Mucosa of descending colon (tissue), 3 donors: ENCODE data around the gene MTMR4. TPM values are rescaled to one million over a fixed set of nuclear protein-coding genes. Genes with fewer than 3 reads are reported as not detected.
A peak's percentile ranks its signal among the peaks of the same experiment; 100 is the strongest.

Experiments
- ATAC-seq: fragments of 200-7000 bp; cut with Tn5 transposase; one replicate; pipeline ENCODE4 v1.9.1; 2020; ENCODE audit warnings: mild to moderate bottlenecking, moderate library complexity
- DNase-seq, 3 donors: peaks; one replicate each; pipeline ENCODE4 v3.0.0-alpha.2; 2020
- H3K36me3 ChIP-seq: fragments of 200-600 bp; one replicate; pipeline ENCODE4 v1.8.0; 2021; ENCODE audit warnings: low read depth, mild to moderate bottlenecking
- H3K4me1 ChIP-seq: fragments of 200-600 bp; one replicate; pipeline ENCODE4 v1.8.0; 2021; ENCODE audit warnings: low read depth, mild to moderate bottlenecking
- H3K4me3 ChIP-seq: fragments of 200-600 bp; one replicate; pipeline ENCODE4 v1.8.0; 2021; ENCODE audit warnings: mild to moderate bottlenecking
- H3K9me3 ChIP-seq: fragments of 200-600 bp; one replicate; pipeline ENCODE4 v1.8.0; 2021; ENCODE audit warnings: mild to moderate bottlenecking
- intact Hi-C, 2 donors: fragments of 100-400 bp; cut with DNase I in 1 of 2; cut with micrococcal nuclease in 1 of 2; formaldehyde crosslinking; loops; one replicate each; pipeline versions ENCODE4 v1.11.0 to v1.11.1; 2022; cut with DNase I, micrococcal nuclease
- total RNA-seq, 3 donors: library from RNA; stranded (reverse); fragmentation: NEBNext Ultra II Directional in 2 of 3; extraction: Animal tissue kit (Norgen Biotek cat#: 25700) in 2 of 3; gene quantifications; one replicate each; pipeline versions ENCODE4 v1.2.1 to v1.2.4, GENCODE V29; 2021 to 2023
- TF ChIP-seq, protein P1 (sequence below): fragments of 200-600 bp; IDR thresholded peaks from one replicate; pipeline ENCODE4 v1.8.0; 2022; ENCODE audit warnings: antibody characterized with exemption, mild to moderate bottlenecking
- donor health status: DM: no; HTN: no; CAD: no; lungs with moderate emphysema.
- donor health status: DM: no; HTN: no; CAD: no.
- donor health status: DM: no; HTN: yes; CAD: no.

The MTMR4 gene
- total RNA-seq, 3 donors from 2014 or later = 38.9 to 61.9 (median 47.3) TPM

DNA sequence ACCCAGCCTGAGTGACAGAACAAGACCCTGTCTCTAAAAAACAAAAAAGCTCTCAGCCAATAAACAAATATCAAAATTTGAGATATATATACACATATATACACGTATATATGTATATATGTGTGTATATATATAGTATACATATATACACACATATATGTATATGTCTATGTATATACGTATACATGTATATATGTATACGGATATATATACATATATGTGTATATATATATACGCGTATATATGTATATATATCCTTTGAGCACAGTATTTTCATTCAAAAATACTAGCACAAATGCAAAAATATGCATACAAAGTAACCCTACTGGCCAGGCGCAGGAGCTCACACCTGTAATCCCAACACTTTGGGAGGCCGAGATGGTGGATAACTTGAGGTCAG lies 13.0 kb downstream of the MTMR4 start:
- TF ChIP-seq, protein P1, sequence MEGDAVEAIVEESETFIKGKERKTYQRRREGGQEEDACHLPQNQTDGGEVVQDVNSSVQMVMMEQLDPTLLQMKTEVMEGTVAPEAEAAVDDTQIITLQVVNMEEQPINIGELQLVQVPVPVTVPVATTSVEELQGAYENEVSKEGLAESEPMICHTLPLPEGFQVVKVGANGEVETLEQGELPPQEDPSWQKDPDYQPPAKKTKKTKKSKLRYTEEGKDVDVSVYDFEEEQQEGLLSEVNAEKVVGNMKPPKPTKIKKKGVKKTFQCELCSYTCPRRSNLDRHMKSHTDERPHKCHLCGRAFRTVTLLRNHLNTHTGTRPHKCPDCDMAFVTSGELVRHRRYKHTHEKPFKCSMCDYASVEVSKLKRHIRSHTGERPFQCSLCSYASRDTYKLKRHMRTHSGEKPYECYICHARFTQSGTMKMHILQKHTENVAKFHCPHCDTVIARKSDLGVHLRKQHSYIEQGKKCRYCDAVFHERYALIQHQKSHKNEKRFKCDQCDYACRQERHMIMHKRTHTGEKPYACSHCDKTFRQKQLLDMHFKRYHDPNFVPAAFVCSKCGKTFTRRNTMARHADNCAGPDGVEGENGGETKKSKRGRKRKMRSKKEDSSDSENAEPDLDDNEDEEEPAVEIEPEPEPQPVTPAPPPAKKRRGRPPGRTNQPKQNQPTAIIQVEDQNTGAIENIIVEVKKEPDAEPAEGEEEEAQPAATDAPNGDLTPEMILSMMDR = no peak
- no peak for ATAC-seq
- no peaks in the 10 kb centered on the region for H3K9me3 ChIP-seq
- H3K4me3 ChIP-seq = no peak overlapping the region
- no peaks in the 10 kb centered on the region for H3K4me1 ChIP-seq
- no peak for DNase-seq
- intact Hi-C loops = no loop called here
- peaks cover 11% of the 10 kb centered on the region for H3K36me3 ChIP-seq

DNA sequence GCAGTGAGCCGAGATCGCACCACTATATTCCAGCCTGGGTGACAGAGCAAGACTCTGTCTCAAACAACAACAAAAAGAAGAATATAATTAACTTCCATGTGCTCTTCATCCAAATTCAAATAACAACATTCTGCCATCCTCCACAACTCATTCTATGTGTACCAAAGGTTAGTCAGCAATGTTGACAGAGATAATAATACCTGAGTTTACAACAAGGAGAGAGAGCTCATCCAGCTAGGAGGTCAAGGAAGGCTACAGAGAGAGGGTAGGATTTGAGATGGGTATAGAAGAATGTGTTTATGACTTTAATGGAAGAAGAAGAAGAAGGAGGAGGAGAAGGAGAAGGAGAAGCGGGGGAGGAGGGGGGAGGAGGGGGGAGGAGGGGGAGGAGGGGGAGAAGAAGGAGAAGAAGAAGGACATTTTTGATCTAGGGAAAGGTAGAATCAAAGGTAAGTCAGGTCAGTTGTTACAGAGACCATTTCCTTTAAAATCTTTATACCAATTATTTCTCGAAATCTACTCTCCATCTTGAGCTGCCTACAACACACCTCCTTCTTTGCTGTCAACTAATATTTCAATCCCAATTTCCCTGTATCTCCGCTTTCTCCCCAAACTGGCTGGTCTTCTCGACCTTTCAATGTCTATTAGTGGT lies 16.1 kb downstream of the MTMR4 start:
- DNase-seq (no peak), ATAC-seq (peak; percentile 16)
- H3K4me3 ChIP-seq = no peak overlapping the region
- intact Hi-C loops = no loop called here
- H3K36me3 ChIP-seq = peaks cover 12% of the 10 kb centered on the region
- no peaks in the 10 kb centered on the region for H3K9me3 ChIP-seq
- H3K4me1 ChIP-seq = no peaks in the 10 kb centered on the region
- TF ChIP-seq, protein P1 = no peak

DNA sequence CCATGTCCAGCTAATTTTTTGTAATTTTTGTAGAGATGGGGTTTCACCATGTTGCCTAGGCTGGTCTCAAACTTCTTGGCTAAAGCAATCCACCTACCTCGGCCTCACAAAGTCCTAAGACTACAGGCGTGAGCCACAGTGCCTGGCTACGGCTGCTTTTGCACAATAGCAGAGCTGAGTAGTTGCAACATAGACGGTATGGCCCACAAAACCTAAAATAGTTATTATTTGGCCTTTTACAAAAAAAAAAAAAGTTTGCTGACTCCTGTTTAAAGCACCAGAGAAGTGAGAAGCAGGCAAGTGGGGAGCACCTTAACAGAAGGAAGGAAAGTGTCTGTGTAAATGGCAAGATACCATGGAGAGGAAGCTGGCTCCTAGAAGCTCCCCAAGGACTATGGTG lies 20.9 kb downstream of the MTMR4 start:
- peaks cover 8% of the 10 kb centered on the region for H3K36me3 ChIP-seq
- no peaks in the 10 kb centered on the region for H3K9me3 ChIP-seq
- intact Hi-C loops = no loop called here
- DNase-seq = no peak
- TF ChIP-seq, protein P1 = no peak
- ATAC-seq = no peak
- no peaks in the 10 kb centered on the region for H3K4me1 ChIP-seq
- H3K4me3 ChIP-seq = no peak overlapping the region

DNA sequence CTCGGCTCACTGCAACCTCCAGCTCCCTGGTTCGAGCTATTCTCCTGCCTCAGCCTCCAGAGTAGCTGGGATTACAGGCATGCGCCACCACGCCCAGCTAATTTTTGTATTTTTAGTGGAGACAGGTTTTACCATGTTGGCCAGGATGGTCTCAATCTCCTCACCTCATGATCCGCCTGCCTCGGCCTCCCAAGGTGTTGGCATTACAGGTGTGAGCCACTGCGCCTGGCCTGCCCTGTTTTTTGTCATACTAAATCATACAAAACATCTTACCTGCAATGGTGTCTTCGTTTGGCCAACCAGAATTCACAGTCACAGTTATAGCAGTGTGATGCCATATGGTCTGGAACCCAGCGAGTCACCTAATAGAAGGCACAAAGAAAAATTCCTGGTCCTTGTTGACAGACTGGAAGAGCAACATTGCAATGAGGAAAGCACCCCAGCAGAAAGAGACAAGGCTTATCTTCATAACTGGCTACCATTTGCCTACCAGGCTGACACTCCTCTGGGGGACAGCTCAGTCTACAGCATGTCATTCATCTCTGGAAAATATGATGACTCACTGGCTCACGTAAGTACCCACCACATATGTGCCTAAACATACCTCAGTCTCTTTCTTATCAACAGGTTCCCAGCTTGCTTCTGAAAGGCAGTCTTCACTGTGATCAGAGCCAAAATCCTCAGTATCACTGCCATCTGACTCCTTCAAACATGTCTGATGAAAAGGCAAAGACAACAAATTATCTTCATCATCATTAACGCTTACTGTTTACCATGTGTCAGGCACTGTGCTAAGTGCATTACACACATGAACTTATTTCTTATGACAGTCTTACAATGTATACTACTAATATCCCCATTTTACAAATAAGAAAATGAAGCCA lies 22.0 kb downstream of the MTMR4 start:
- DNase-seq = no peak
- Histone ChIP-seq H3K36me3 (peaks cover 8% of the 10 kb centered on the region), H3K4me1 (no peaks in the 10 kb centered on the region), H3K9me3 (no peaks in the 10 kb centered on the region), H3K4me3 (no peak overlapping the region)
- TF ChIP-seq, protein P1 = no peak
- intact Hi-C loops = no loop called here
- no peak for ATAC-seq

DNA sequence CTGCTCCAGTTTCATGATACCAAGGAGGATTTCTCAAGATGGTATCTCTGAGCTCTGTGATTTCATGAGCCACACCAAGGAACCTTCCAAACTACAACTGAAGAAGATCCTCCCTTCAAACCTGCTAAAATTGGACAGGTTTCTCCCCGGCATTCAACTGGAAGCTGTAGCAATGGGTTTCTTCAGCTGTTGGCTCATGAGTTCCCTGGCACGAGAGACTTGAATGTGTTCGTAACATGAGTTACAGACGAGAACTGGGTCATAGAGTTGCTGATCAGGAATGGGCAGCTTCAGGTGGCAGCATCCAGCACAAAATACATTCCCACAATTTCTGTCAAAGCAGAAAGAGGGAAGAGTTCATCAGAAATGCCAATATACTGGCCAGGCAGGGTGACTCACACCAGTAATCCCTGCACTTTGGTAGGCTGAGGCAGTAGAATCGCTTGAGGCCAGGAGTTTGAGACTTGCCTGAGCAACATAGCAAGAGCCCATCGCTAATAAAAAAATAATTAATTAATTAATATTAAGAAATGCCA lies 22.9 kb downstream of the MTMR4 start:
- H3K36me3 ChIP-seq = peaks cover 8% of the 10 kb centered on the region
- DNase-seq = no peak
- intact Hi-C loops = no loop called here
- no peaks in the 10 kb centered on the region for H3K9me3 ChIP-seq
- TF ChIP-seq, protein P1 = no peak
- ATAC-seq = no peak
- no peak overlapping the region for H3K4me3 ChIP-seq
- no peaks in the 10 kb centered on the region for H3K4me1 ChIP-seq
